Cardiac muscle cell (in vitro differentiated cells and primary cell): Measurements from ENCODE around the gene SYAP1. TPM values are rescaled to one million over a fixed set of nuclear protein-coding genes. Genes with fewer than 3 reads are reported as not detected.
A peak's percentile ranks its signal among the peaks of the same experiment; 100 is the strongest.
"Not testable (repeated sequence)": the region's sequence is repeated elsewhere in the genome, so short reads cannot be mapped to it uniquely, and the experiment has no call there.

Experiments used
- DNase-seq, 2 donors: peaks; one replicate each; pipeline versions ENCODE4 v3.0.0 to v3.0.0-alpha.2; 2010 to 2017; ENCODE audit warnings: low read depth in 1 of 2, low spot score in 1 of 2
- H3K27ac ChIP-seq: fragments of 200-600 bp; sonication (generic); 2 replicates; pipeline ENCODE4 v1.5.1; 2016
- H3K27me3 ChIP-seq: fragments of 200-600 bp; sonication (generic); 2 replicates; pipeline ENCODE4 v1.6.0; 2016; ENCODE audit warnings: control low read depth
- H3K36me3 ChIP-seq: fragments of 200-600 bp; sonication (generic); 2 replicates; pipeline ENCODE4 v1.5.1; 2016; ENCODE audit warnings: control low read depth
- H3K4me1 ChIP-seq: fragments of 200-600 bp; sonication (generic); 2 replicates; pipeline ENCODE4 v1.8.1; 2017; ENCODE audit warnings: low read depth, mild to moderate bottlenecking, mixed run types
- H3K4me3 ChIP-seq: fragments of 200-600 bp; sonication (generic); 2 replicates; pipeline ENCODE4 v1.5.1; 2016; ENCODE audit warnings: mild to moderate bottlenecking
- H3K9me3 ChIP-seq: fragments of 200-600 bp; sonication (generic); 2 replicates; pipeline ENCODE4 v1.5.1; 2017; ENCODE audit warnings: low read depth, mild to moderate bottlenecking, control low read depth
- polyA plus RNA-seq: library from polyadenylated mRNA; unstranded; fragments of >200 nt; fragmentation: Nextera tagmentation; extraction: Ambion mirVana; gene quantifications from 2 replicates; pipeline ENCODE4 v1.2.1, GENCODE V29; 2016
- total RNA-seq: library from RNA; depleted of rRNA; stranded (reverse); fragments of >200 nt; gene quantifications from 2 replicates; pipeline ENCODE4 v1.2.3, GENCODE V29; 2016
- TF ChIP-seq, protein P1 (sequence below): IDR thresholded peaks from 2 replicates; pipeline ENCODE4 v1.5.1; 2012; ENCODE audit warnings: low read depth, mild to moderate bottlenecking, low read length

SYAP1 gene
- total and polyA plus RNA-seq, 2 experiments from 2014 or later = 26.7 to 40.2 TPM

DNA sequence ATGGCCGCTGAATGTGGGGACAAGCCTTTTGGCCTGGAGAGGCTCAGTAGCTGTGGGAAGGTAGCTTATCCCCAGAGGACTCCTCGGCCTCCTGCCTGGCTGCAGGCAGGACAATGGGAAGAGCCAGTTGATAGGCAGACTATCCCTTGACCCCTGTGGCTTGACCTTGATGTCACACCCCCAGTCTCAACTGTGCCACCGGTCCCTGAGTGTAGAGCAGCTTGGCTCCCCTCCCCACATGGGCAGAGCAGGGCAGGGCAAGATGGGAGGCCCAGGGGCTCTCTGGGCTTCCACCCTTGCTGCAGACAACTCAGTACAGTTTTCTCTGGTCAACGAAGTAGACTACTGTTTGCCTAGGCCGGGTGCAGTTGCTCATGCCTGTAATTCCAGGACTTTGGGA lies 25.7 kb downstream of the SYAP1 start:
- Histone ChIP-seq H3K36me3 (peaks cover 36% of the 10 kb centered on the region), H3K27me3 (no peaks in the 10 kb centered on the region), H3K4me1 (no peaks in the 10 kb centered on the region), H3K9me3 (no peaks in the 10 kb centered on the region), H3K27ac (no peak overlapping the region), H3K4me3 (no peak overlapping the region)
- no peak for DNase-seq
- TF ChIP-seq, protein P1, sequence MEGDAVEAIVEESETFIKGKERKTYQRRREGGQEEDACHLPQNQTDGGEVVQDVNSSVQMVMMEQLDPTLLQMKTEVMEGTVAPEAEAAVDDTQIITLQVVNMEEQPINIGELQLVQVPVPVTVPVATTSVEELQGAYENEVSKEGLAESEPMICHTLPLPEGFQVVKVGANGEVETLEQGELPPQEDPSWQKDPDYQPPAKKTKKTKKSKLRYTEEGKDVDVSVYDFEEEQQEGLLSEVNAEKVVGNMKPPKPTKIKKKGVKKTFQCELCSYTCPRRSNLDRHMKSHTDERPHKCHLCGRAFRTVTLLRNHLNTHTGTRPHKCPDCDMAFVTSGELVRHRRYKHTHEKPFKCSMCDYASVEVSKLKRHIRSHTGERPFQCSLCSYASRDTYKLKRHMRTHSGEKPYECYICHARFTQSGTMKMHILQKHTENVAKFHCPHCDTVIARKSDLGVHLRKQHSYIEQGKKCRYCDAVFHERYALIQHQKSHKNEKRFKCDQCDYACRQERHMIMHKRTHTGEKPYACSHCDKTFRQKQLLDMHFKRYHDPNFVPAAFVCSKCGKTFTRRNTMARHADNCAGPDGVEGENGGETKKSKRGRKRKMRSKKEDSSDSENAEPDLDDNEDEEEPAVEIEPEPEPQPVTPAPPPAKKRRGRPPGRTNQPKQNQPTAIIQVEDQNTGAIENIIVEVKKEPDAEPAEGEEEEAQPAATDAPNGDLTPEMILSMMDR = no peak

DNA sequence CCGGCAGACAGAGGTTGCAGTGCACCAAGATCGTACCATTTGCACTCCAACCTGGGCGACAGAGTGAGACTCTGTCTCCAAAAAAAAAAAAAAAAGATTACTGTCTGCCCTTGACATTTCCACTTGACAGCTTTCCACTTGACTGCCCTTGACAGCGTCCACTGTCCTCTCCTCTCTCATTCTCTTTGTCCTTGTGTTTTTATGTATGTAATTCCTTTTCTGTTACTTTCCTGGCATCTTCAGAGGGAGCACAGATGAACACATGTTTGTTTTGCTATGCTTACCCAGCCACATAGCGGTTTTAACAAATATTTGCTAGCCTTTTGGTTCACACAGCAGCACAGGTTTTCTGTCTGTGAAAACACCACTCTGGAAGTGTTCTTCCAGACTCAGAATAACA lies 26.2 kb downstream of the SYAP1 start:
- TF ChIP-seq, protein P1 = no peak
- Histone ChIP-seq H3K27ac (peak overlapping the region; percentile 48), H3K36me3 (peaks cover 36% of the 10 kb centered on the region), H3K9me3 (no peaks in the 10 kb centered on the region), H3K4me3 (no peak overlapping the region), H3K4me1 (no peaks in the 10 kb centered on the region), H3K27me3 (no peaks in the 10 kb centered on the region)
- DNase-seq = no peak

DNA sequence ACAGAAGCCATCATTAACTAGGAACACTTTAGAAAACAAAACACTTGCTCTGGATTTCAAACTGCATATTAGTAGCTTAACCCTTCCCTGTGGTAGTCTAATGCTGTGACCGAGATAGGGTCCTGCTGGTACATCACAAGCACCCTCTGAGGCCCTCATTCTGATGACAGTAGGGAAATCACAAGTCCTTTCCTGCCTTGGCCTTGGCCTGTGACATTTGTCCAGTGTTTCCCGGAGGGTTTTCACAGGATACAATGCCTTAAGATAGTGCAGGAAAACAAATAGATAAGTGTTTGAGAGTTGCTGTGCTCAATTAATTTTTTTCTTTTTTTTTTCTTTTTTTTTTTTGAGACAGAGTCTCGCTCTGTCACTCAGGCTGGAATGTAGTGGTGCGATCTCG lies 29.0 kb downstream of the SYAP1 start:
- H3K36me3 ChIP-seq = peaks cover 31% of the 10 kb centered on the region
- no peak for DNase-seq
- no peaks in the 10 kb centered on the region for H3K9me3 ChIP-seq
- no peak overlapping the region for H3K27ac ChIP-seq
- no peaks in the 10 kb centered on the region for H3K4me1 ChIP-seq
- no peaks in the 10 kb centered on the region for H3K27me3 ChIP-seq
- TF ChIP-seq, protein P1 = no peak
- no peak overlapping the region for H3K4me3 ChIP-seq

GRCh38 chrX:16750136-16750535 lies 30.7 kb downstream of the SYAP1 start:
- DNase-seq = no peak
- peaks cover 26% of the 10 kb centered on the region for H3K36me3 ChIP-seq
- TF ChIP-seq, protein P1 = no peak

GRCh38 chrX:16754019-16754418 lies 34.6 kb downstream of the SYAP1 start:
- Histone ChIP-seq H3K36me3 (peaks cover 33% of the 10 kb centered on the region), H3K27me3 (no peaks in the 10 kb centered on the region), H3K27ac (no peak overlapping the region), H3K4me3 (no peak overlapping the region), H3K9me3 (no peaks in the 10 kb centered on the region), H3K4me1 (no peaks in the 10 kb centered on the region)
- TF ChIP-seq, protein P1 = no peak
- no peak for DNase-seq

More at GRCh38 chrX:16750136-16750535, 30.7 kb downstream of the SYAP1 start:
- H3K27ac ChIP-seq = no peak overlapping the region
- no peaks in the 10 kb centered on the region for H3K9me3 ChIP-seq
- H3K4me1 ChIP-seq = no peaks in the 10 kb centered on the region
- no peaks in the 10 kb centered on the region for H3K27me3 ChIP-seq
- no peak overlapping the region for H3K4me3 ChIP-seq

DNA sequence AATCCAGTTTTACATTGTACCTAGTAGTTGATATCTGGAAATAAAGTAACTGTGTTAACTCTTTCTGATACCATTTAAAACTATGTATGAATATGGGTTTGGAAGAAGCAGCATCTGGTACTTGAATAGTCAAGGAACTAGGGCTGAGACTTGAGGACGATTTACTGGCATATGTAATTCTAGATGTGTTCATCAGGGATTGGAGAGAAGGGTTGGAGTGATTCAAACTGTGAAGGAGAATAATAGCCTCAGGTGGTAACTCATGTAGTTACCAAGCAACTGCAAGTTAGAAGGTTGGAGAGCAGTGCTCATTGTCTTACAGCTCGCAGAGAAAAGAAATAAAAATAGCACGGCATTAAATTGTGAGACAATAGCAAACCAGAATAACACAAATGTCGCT lies 37.3 kb downstream of the SYAP1 start:
- DNase-seq = no peak
- Histone ChIP-seq H3K4me1 (no peaks in the 10 kb centered on the region), H3K36me3 (peaks cover 45% of the 10 kb centered on the region), H3K4me3 (no peak overlapping the region), H3K9me3 (no peaks in the 10 kb centered on the region), H3K27me3 (no peaks in the 10 kb centered on the region), H3K27ac (no peak overlapping the region)
- TF ChIP-seq, protein P1 = no peak

DNA sequence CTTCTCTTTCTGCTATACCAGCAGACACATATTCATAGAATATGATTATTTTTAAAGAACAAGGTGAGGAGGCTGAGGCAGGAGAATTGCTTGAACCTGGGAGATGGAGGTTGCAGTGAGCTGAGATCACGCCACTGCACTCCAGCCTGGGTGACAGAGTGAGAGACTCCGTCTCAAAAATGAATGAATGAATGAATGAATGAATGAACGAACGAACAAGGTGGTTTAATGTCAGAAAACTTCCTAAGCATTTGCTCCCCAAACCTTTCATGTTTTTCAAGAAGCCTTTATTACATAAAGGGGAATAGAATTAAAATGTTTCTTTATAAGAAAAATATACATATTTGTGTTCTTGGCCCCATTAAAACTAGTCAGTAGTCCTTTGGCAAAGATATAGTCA lies 42.1 kb downstream of the SYAP1 start:
- not testable (repeated sequence) for H3K9me3 ChIP-seq, H3K27ac ChIP-seq, H3K27me3 ChIP-seq, H3K4me1 ChIP-seq, DNase-seq, H3K4me3 ChIP-seq
- H3K36me3 ChIP-seq = peaks cover 26% of the 10 kb centered on the region
